ENCODE measurements around the gene UHRF2. TPM values are rescaled to one million over a fixed set of nuclear protein-coding genes. Genes with fewer than 3 reads are reported as not detected.
"Not testable (repeated sequence)": the region's sequence is repeated elsewhere in the genome, so short reads cannot be mapped to it uniquely, and the experiment has no call there.

The UHRF2 gene
- total RNA-seq, 1 donor from 2014 or later: 45.2 TPM

GRCh38 chr9:6450641-6451375, 37.8 kb downstream of the UHRF2 start:
- Mint-ChIP-seq H3K36me3 (ENCODE audit: low read depth) (peaks cover 1% of the 10 kb centered on the region), H3K4me3 (ENCODE audit: unreplicated experiment) (no peak overlapping the region), H3K27ac (ENCODE audit: unreplicated experiment) (peak overlapping the region; percentile 20), H3K27me3 (ENCODE audit: low read depth) (no peaks in the 10 kb centered on the region), H3K4me1 (ENCODE audit: low read depth) (peaks cover 47% of the 10 kb centered on the region), H3K9me3 (ENCODE audit: low read depth) (no peaks in the 10 kb centered on the region)
- no peak for DNase-seq (ENCODE audit: low spot score)
- no peak for TF ChIP-seq CTCF (IDR thresholded peaks at IDR 0.05)

GRCh38 chr9:6455292-6455691, 42.3 kb downstream of the UHRF2 start:
- H3K27ac Mint-ChIP-seq (ENCODE audit: unreplicated experiment); H3K36me3 Mint-ChIP-seq (ENCODE audit: low read depth); H3K4me3 Mint-ChIP-seq (ENCODE audit: unreplicated experiment); H3K9me3 Mint-ChIP-seq (ENCODE audit: low read depth); H3K27me3 Mint-ChIP-seq (ENCODE audit: low read depth); DNase-seq (ENCODE audit: low spot score): not testable (repeated sequence)
- H3K4me1 Mint-ChIP-seq (ENCODE audit: low read depth): peaks cover 39% of the 10 kb centered on the region

GRCh38 chr9:6458704-6459103, 45.7 kb downstream of the UHRF2 start:
- not testable (repeated sequence) for H3K9me3 Mint-ChIP-seq (ENCODE audit: low read depth); DNase-seq (ENCODE audit: low spot score); H3K27ac Mint-ChIP-seq (ENCODE audit: unreplicated experiment); H3K4me3 Mint-ChIP-seq (ENCODE audit: unreplicated experiment); H3K27me3 Mint-ChIP-seq (ENCODE audit: low read depth); H3K36me3 Mint-ChIP-seq (ENCODE audit: low read depth)
- H3K4me1 Mint-ChIP-seq (ENCODE audit: low read depth): peaks cover 15% of the 10 kb centered on the region

GRCh38 chr9:6459718-6460117, 46.7 kb downstream of the UHRF2 start:
- Mint-ChIP-seq H3K4me3 (ENCODE audit: unreplicated experiment) (no peak overlapping the region), H3K27me3 (ENCODE audit: low read depth) (no peaks in the 10 kb centered on the region), H3K27ac (ENCODE audit: unreplicated experiment) (no peak overlapping the region), H3K36me3 (ENCODE audit: low read depth) (peaks cover 2% of the 10 kb centered on the region), H3K9me3 (ENCODE audit: low read depth) (peaks cover 7% of the 10 kb centered on the region), H3K4me1 (ENCODE audit: low read depth) (peaks cover 12% of the 10 kb centered on the region)
- DNase-seq (ENCODE audit: low spot score): no peak
- TF ChIP-seq CTCF (IDR thresholded peaks at IDR 0.05): no peak

GRCh38 chr9:6460189-6460768, 47.3 kb downstream of the UHRF2 start:
- Mint-ChIP-seq H3K4me1 (ENCODE audit: low read depth) (peaks cover 12% of the 10 kb centered on the region), H3K9me3 (ENCODE audit: low read depth) (peaks cover 7% of the 10 kb centered on the region), H3K27ac (ENCODE audit: unreplicated experiment) (no peak overlapping the region), H3K4me3 (ENCODE audit: unreplicated experiment) (no peak overlapping the region), H3K36me3 (ENCODE audit: low read depth) (peaks cover 2% of the 10 kb centered on the region), H3K27me3 (ENCODE audit: low read depth) (no peaks in the 10 kb centered on the region)
- TF ChIP-seq CTCF (IDR thresholded peaks at IDR 0.05): no peak
- DNase-seq (ENCODE audit: low spot score): no peak

GRCh38 chr9:6461619-6462018, 48.6 kb downstream of the UHRF2 start:
- H3K27me3 Mint-ChIP-seq (ENCODE audit: low read depth): no peaks in the 10 kb centered on the region
- H3K36me3 Mint-ChIP-seq (ENCODE audit: low read depth): peaks cover 2% of the 10 kb centered on the region
- H3K27ac Mint-ChIP-seq (ENCODE audit: unreplicated experiment): no peak overlapping the region
- no peak for DNase-seq (ENCODE audit: low spot score)
- H3K9me3 Mint-ChIP-seq (ENCODE audit: low read depth): peaks cover 7% of the 10 kb centered on the region
- peaks cover 13% of the 10 kb centered on the region for H3K4me1 Mint-ChIP-seq (ENCODE audit: low read depth)
- TF ChIP-seq CTCF (IDR thresholded peaks at IDR 0.05): no peak
- no peak overlapping the region for H3K4me3 Mint-ChIP-seq (ENCODE audit: unreplicated experiment)
